ENCODE results near the gene GOLGA8K.
"Not testable (repeated sequence)": the region's sequence is repeated elsewhere in the genome, so short reads cannot be mapped to it uniquely, and the experiment has no call there.

The GOLGA8K gene, protein sequence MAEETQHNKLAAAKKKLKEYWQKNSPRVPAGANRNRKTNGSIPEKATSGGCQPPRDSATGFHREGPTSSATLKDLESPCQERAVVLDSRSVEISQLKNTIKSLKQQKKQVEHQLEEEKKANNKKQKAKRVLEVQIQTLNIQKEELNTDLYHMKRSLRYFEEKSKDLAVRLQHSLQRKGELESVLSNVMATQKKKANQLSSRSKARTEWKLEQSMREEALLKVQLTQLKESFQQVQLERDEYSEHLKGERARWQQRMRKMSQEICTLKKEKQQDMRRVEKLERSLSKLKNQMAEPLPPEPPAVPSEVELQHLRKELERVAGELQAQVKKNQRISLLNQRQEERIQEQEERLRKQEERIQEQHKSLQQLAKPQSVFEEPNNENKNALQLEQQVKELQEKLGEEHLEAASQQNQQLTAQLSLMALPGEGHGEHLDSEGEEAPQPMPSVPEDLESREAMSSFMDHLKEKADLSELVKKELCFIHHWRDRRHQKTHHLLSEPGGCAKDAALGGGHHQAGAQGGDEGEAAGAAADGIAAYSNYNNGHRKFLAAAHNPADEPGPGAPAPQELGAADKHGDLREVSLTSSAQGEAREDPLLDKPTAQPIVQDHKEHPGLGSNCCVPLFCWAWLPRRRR

DNA sequence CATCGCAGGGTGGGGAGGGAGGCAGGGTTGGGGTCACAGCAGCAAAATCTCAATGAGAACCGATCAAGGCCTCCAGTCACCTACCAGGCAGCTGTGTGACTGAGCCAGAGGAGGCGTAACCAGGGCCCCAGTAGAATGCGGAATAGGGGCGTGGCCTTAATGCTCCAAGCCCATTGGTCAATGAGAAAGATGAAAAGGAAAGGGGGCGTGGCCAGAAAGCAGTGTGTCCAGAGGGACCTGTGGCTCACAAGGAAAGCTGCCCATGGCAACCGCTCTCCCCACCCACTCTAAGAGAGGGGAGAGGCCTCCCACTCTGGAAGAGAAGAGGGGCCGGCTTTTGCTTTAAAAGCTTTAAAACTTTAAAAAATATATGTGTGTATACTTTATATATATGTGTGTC is at the start of gene GOLGA8K:
Gene GOLGA8K (minus strand): TSS at position 101 of the 400 bp plus-strand sequence. CDS start 98 bp downstream, at position 3.
- DNase-seq: not testable (repeated sequence)

DNA sequence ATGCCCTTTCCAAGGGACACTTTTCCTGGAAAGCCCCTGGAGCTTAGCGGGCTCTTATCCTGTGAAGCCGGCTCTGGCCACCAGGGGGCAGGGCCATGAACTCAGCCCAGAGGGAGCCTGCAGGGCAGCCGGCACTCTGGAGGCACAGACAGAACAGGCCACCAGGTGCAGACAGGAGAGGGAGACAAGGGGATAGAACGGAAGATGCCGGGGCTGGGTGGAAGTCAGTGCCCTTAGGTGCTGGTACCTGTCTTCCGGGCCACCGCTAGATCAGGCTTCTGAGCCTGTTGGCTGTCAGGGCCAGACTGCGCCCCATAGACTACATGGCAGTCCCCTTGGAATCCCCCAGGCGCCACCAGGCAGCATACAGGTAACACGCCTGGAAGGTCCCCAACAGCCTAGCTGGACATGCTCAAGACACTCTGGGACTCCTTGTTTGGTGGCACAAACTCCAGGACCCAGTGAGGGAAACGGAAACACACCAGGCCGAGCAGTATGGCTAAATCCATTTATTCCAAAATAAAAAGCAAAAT is 37.4 kb upstream of the GOLGA8K start:
- DNase-seq: not testable (repeated sequence)

DNA sequence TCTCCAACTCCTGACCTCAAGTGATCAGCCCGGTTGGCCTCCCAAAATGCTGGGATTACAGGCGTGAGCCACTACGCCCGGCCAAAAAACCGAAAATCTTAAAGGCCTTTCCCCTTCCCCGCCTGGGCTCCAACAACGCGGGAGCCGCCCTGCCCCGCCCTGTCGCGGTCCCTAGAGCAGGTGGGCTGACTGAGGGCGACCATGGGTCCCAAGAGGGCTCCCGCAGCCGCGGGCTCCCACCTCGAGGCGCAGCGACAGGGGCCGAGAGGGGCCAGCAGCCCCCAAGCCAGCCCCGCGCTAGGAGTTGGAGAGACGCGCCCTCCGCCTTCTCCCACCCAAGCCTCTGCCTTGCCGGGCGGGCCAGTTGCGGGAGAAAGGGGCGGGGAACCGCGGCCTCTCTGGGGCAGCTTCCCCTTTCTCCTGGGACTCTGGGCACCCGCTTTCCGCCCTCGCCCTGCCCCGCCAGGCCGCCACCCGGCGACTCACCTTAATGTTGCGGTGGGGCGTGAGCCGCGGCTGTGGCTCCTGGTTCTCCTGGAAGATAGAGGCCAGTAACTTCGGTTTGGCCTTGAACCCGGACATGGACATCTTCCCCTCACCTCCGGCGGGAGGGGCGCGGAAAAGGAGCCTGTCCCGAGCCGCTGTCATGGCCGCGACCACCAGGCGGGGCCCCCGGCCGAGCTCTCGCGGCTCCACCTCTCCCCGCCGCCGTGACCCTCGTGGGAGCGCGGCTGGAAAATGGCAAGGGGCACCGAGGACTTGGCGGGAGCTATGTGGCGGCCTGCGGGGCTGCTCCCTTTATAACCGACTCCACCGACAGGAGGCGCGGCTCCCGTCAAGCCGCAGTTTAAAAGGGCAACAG is 31.2 kb upstream of the GOLGA8K start:
- DNase-seq: not testable (repeated sequence)

DNA sequence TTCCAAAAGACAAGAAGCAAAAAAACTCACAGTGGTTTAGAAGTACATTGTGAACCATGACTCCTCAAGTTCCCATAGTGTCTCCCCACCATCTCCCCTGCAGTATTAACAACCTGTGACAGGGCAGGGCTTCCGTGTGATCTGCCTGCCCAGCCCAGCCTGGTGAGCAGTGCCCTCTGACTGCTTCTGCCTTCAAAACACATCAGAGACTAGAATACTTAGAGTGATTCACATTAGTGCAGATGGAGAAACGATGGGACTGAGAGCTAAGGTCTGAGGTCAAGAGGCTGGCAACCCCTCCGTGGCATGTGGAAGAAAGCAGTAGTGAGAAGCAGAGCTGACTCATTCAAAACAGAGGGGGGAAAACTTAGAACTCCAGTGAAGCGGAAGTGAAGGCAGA is 24.5 kb upstream of the GOLGA8K start:
- DNase-seq: not testable (repeated sequence)

DNA sequence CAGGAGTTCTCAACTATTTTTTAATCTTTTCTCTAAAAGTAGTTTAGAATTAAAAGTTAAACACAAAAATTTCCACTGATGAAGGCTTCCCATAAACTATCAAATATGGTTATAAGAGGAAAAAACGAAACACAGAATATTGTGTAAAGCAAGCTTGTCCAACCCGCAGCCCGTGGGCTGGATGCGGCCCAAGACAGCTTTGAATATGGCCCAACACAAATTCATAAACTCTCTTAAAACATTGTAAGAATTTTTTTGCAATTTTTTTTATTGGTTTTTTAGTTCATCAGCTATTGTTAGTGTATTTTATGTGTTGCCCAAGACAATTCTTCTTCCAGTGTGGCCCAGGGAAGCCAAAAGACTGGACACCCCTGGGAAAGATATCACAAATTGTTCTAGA is 23.4 kb upstream of the GOLGA8K start:
- DNase-seq: not testable (repeated sequence)

DNA sequence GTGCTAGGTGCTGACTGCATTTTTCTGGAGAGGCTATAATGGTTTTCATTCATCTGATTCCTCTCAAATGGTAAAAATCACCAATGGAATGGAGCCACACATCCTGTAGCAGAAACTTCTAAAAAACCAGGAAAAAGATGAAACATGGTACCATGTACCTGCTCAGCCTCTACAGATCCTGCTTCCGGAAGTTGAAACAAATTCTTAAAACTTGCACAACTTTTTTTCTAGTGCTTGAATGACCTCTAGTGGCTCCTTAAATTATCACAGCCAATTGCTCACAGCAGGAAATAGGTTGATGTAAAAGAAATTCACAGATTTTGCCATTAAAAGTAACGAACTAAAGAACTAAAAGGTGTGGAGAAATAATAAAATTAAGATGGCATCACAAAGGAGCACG is 4.8 kb upstream of the GOLGA8K start:
- DNase-seq: not testable (repeated sequence)

DNA sequence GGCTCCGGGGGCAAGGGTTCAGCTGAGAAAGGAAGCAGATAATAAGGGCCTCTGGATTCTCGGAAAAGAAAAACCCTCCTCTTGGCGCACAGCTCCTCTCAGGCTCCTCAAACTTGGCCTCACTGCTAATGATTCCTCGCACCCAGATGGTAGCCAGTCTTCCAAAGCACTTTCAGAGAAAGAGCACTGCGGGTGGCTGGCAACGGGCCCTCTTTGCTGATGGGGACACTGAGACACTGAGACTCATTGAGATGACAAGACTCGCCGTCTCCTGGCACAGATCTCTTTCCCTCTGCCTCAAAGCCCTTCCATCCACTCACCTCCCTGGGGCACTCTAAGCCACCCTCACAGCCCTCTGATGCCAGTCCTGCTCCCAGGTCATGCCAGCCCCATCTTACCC is 6.6 kb downstream of the GOLGA8K start:
- not testable (repeated sequence) for DNase-seq

DNA sequence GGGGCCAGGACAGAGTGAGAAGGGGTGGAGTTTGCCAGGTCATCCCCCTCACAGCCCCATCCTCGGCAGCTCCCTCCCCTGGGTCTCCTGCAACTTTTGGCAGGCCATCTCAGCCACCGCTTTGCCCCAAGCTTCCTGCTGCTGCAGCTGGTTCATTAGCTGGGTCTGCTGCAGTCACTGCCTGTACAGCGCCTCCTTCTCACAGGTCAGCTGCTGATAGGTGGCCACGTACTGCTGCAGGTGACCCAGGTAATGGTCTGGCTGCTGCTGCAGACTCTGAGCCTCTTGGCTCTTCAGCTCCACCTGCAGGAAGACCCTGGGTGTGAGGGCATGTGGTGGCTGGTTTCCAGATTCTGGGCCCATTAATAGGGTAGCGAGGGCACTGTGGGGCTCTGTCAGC is 8.3 kb downstream of the GOLGA8K start:
- not testable (repeated sequence) for DNase-seq

DNA sequence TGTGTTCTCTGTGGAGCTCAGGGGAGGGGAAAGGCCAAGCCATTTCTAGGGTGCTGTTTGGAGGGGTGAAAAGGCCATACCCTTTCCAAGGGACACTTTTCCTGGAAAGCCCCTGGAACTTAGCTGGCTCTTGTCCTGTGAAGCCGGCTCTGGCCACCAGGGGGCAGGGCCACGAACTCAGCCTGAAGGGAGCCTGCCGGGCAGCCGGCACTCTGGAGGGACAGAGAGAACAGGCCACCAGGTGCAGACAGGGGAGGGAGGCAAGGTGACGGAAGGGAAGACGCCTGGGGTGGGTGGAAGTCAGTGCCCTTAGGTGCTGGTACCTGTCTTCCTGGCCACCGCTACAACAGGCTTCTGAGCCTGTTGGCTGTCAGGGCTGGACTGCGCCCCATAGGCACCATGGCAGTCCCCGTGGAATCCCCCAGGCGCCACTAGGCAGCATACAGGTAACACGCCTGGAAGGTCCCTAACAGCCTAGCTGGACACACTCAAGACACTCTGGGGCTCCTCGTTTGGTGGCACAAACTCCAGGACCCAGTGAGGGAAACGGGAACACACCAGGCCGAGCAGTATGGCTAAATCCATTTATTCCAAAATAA is 14.9 kb downstream of the GOLGA8K start:
- DNase-seq: not testable (repeated sequence)

DNA sequence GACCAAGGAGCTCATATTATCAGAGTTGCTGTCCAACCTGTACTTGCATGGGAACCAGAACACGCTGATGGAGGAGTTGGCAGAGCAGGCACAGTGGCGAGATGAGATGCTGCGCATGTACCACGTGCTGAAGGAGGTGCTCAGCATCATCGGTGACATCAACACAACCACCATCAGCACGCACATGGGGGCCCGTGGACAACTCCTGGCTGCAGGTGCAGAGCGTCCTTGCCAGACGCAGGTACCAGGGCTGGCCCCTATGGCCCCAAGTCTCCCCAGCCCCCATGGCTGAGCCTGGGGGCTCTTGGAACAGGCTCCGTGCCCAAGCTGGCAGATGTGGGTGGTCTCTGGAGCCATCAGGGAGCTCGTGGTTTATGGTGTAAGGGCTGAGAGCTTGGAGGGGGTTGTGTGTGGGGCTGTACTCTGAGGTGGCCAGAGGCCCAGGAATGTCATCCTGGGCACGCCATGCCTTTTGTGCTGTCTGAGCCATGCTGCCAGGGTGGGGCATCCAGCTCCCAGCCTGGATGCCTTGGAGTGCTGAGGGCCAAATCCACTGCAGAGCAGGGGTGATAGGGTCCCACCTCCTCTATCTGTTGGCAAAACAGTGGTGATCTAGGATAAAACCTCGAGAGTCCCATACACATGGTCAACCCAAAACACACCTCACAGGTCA is 17.1 kb downstream of the GOLGA8K start:
- not testable (repeated sequence) for DNase-seq

DNA sequence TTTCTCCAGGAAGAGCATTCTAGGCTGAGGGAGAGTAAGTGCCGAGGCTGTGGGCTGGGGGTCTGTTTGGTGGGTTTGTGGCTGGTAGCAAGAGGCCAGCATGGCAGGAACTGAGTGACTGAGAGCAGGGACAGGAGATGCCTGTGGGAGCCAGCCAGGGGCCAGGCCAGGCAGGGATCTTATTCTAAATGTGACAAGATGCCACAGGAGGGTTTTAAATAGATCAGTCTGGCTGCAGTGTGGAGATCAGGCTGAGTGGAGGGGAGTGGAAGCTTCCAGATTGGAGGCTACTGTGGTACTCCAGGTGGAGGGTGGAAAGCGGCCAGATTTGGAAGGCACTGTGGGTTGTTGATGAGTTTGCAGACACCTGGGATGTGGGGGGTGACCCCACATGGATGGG is 28.9 kb downstream of the GOLGA8K start:
- not testable (repeated sequence) for DNase-seq

DNA sequence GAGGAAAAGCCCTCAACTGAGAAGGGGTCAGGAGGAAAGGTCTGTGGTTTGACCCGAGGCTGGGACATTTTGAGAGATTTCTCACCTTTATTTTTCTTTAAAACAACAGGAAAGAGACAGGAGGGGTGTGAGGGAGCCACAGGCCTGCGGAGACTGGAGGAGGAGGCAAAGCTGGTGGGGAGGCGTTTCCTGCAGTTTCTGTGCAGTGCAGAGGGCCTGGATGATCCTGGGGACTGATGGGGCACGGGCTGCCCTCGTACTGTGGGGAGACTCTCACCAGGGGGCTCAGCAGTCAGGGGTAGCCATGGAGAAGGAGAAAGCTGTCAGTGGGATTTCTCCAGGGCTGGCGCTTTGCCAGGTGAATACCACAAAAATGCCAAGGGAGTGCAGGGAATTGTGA is 29.4 kb downstream of the GOLGA8K start:
- DNase-seq: not testable (repeated sequence)

DNA sequence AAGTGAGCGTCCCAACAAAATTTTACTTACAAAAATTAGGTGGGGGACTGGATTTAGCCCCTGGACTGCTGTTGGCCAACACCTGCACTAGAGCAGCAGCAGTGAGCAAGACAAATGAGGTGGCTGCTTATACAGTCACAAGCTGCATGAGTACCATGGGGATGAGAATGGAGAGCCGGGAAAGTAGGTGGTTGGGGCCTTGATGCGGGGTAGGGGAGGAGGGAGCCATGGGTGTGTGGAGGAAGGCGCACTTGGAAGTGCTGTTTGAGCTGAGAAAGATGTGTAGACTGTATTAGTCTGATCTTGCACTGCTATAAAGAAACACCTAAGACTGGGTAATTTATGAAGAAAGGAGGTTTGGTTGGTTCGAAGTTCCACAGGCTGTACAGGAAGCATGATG is 31.0 kb downstream of the GOLGA8K start:
- not testable (repeated sequence) for DNase-seq

DNA sequence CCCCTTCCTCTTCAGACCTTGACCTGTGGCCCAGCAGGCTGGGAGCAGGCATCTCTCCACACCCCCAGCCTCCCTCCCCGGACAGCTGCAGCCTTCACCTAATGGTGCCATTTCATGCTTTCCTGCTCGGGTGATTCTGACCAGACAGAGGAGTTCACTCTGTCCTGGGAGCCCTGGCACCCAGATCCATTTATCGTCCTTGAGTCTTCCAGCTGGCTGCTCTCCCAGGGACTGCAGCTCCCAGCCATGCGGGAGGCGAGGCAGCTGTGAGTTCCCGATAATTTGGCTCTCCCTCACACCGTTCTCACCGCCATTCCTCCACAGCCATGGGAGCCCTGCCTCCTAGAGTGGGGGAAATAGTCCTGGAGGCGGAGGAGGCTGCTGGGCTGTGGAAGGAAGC is 32.6 kb downstream of the GOLGA8K start:
- not testable (repeated sequence) for DNase-seq

DNA sequence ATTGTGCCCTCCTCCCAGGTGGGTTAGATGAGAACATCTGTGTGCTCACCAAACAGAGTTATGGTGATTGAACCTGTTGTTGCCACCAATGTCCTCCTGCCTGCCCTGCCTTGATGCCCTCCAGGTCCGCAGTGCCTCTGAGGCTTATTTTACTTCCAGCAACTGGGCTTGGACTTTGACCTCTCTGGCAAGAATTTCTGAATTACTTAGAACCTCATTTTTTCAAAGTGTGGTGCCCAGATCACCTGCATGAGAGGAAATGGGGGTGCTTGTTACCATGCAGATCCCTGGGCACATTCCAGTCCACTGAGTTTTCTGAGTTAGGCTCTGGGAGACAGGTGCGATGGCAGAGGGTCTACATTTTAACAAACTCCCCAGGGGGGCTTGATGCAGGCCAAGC is 33.0 kb downstream of the GOLGA8K start:
- not testable (repeated sequence) for DNase-seq

DNA sequence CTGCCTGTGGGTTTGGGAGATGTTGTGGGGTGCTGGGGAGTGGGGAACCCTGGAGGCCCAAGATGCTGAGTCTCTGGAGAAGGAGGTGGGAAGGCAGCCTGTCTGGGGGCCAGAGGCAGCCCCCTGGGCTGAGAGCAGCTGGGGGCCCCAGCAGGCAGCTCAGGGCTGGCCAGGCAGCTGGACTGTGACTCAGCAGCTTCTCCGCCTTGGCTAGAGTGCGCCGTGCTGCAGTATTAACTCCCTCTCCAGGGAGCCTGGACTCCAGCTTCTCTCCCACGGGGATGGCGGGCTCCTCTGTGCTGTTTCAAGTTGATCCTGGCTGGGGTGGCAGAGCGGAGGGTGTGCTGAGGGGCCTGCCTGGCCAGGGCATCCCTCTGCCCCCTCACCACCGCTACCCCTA is 36.6 kb downstream of the GOLGA8K start:
- not testable (repeated sequence) for DNase-seq

DNA sequence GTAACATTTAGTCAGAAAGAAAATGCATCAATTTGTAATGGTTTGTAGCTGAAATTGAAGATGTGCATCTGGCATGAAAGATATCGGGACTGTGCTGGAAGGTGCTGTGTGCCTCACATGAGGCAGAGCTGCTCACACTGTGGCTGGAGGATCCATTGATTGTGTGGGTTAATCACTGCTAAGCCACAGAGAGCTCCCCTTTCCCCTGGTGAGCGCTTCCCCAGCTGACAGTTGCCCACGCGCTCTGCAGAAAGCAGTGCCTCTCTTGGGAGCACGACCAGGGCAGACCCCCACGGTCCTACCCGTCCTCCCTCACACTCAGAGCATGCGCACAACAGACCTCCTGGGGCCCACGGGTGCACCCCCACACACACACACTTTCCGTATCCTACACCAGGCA is 37.1 kb downstream of the GOLGA8K start:
- not testable (repeated sequence) for DNase-seq

DNA sequence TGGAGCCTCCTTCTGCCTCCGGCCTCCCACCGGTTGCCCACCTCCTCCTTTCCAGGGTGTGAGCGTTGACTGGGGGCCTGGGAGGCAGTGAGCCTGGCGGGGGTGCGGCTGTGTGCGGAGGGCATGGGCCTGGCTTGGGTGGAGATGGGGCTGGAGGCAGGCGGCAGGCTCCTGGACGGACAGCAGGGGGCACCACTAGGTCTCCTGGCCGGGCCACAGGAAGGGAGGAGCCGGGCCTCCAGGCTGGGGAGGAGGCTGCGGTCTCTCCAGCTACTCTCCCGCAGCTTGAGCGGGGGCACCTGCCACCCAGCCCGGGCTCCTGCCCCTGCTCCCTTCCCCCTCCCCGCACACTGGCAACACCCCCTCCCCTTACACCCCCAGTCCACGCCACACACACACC is 38.1 kb downstream of the GOLGA8K start:
- DNase-seq: not testable (repeated sequence)

DNA sequence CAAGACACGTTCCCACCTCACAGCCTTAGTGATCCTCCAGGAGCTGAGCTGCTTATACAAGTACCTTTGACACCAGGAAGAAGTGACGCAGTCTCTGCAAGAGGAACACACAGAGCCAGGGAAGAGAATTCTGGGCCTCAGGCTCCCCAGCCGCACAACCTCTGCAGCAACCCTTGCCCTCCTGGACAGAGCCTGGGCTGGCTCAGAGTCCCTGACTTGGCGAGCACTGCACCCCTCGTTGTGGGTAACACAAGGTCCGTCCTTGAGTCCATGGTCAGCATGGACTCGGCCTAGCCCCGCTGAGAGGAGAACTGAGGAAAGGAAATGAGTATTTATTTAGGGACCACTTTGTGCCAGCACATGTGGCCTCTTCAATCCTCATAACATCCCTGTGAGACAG is 39.6 kb downstream of the GOLGA8K start:
- not testable (repeated sequence) for DNase-seq

DNA sequence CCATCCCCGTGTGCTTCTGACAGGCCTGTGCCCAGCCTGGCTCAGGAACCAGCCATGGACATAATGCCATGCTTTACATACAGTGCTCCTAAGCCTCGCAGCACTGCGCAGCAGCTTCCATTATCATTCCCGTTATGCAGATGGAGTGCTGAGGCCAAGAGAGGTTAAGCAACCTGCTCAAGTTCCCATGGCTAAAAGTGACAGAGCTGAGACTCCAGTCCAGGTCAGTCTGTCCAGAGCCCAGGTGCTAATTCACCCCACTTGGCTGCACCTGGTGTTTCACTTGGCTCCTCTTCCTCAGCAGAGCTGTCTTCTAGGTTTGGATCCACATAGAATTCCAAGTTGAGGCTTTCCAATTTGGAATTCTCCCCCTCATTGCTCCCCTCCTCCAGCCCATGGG is 41.4 kb downstream of the GOLGA8K start:
- DNase-seq: not testable (repeated sequence)

DNA sequence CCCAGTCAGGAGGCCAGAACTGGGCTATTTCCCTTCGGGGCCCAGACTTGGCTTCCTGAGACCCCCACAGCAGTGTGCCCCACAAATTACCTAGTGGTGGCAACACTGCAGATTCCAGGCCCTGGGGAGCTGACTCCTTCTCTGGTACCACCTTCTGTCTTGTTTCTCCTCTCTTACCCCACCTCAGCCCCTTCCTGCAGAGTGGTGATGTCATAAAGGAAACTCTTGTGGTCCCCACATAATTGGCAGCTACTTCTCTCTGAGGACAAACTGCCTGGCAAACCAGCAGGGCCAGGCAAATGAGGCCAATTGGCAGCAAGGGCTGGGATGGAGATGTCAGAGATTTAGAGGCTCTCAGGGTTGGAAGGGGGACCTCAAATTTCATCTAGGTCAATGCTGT is 44.6 kb downstream of the GOLGA8K start:
- DNase-seq: not testable (repeated sequence)

DNA sequence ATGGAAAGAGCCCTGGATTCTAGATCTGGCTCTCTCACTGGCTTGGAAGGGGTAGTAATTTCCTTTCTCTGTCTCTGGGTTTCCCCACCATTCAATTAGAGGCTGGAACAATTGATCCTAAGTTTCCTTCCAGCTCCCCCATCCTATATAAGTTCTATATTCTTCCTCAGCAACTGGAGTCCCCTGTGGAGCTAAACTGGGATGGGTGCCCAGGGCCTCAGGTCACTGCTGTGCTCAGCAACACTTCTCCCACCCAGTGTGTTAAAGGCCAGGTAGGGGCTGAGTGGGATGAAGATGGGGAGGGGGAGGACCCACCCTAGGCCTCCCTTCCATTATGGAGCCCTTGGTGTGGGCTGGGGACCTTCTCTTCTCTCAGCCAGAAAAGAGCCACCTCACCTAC is 46.2 kb downstream of the GOLGA8K start:
- not testable (repeated sequence) for DNase-seq

Data from GDM1 (cell line).